NCI-H2196 treated with DMSO at 0.1 percent for 48 hours (cell line): ENCODE data around the gene TMEM131.

Source experiments
- DNase-seq: peaks from one replicate; lab custom pipeline; 2025; ENCODE audit not compliant: unreplicated experiment; lab: John Stamatoyannopoulos, UW

TMEM131 gene

DNA sequence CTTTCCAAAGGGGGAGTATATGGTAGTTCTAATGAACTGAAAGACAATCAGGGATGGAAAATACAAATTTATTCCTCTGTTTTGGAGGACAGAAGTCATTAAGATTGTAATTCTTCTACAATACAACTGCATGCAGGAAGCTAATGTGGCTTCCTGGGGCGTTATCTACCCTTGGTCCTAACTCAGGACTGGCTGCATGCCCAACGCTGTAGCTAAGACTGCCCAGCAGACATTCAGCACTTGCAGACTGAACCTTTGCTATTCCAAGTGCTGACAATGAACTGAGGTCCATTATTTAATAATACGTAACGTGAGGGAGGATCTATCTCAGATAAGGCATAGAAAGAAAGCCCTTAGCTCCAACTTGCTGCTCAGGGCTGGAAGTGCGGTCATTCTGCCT lies 229.2 kb downstream of the TMEM131 start:
- no peak for DNase-seq

GRCh38 chr2:97765933-97766332 lies 229.8 kb downstream of the TMEM131 start:
- no peak for DNase-seq

- no peak for DNase-seq
Observed at GRCh38 chr2:97764559-97765263, 231.0 kb downstream of the TMEM131 start.

DNA sequence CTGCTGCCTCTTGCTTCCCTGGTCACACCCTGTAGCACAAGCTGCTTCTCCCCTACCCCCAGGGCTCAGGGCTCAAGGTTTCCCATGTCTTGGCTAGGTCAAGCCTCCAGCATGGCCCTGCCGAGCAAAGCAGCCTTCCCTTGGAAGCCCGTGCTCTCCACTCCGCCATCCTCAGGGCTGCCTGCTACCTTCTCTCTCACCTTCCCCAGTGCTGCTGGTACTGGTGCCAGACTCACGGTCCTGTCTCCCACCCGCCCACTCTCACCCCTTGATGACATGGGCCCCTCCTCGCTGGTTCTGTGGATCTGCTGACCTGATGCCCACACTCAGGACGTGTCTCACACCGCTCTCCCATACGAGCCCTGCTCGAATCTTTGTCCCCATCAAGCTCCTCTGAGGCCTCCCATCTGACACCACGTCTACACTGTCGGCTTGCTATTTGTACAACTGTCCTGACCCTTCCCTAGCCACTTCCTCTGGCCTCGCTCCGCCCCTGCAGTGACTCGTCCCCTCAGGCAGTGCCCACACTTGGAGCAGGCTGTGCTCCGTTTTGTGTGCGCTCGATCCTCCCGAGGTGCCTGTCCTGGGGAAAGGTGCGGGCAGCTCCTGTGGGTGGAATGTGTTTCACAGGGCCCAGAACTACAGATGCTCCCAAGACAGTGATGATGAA lies 232.4 kb downstream of the TMEM131 start:
- DNase-seq: no peak

DNA sequence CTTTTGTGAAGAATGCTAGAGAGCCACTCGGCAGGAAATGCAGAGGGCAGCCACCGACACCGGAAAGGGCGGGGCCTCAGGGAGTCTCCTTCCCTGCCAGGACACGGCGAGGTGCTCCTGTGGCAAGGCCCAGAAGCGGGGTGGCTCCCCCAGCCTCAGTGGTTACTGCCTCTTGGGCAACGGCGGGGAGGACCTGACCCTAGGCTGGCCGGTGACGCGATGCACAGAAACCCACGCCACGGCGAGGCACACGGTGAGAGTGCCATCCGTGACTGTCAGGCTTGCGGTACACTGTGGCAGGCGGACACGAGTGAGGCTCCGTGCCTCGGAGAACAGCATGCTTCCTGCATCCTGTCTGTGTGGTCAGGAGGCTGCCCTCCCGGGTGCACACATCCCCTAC lies 234.6 kb downstream of the TMEM131 start:
- DNase-seq: no peak

- no peak for DNase-seq
Observed at GRCh38 chr2:97760480-97761049, 235.2 kb downstream of the TMEM131 start.

DNA sequence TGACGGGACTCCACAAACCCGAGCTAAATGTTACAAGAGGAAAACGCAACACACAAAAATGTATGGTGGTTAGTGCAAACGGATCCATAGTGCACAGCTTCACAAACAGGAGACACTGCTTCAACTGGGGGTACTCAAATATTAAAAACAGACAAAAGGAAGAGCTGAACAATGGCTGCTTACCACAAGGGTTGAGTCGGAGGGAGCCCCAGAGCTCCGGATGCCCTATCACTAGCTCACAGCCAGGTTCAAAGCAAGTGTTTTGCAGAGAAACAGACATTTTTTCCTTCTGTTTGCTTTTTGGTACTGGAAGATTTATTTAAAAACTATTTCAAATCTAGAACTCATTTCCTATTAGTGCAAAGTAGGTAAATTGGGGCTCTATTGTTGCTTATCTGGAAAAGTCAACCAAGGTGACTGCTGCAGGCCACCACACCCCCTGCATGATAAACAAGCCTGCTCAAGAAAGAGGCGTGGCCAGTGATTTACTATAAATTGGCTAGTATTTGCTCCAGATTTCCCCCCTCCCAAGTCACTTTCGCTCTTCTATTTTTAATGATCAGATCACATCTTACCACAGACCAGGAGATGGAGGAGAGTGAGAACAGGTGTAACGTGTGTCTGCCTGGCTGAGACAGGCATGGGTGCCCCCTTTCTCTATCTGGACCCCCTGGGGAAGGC lies 235.9 kb downstream of the TMEM131 start:
- no peak for DNase-seq

DNA sequence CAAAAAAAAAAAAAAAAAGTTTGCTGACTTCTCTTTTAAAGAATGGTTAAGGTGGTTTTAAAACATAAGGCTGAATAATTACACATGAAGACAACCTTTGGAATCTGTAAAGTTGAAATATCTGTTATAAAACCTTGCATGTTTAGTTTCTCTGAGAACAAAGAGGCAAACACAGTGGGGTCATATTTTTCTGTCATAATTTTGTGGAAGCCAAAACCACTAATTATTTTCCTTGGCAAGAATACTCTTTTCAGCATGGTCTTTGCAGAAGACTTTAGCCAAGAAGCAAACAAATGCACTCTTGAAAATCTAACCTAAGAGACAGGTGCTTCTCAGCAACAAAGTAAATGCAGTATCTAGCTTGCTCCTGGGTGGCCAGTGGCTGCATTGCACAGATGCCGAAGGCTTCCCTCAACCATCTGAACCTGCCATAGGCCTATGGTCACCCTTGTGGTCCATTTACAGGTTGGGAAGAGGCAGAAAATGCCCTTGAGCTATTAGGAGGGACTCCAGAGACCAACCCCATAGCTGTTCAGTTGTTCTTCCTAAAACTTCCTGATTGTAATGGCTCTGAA lies 237.5 kb downstream of the TMEM131 start:
- DNase-seq: no peak

- no peak for DNase-seq
Observed at GRCh38 chr2:97757062-97757461, 238.7 kb downstream of the TMEM131 start.

DNA sequence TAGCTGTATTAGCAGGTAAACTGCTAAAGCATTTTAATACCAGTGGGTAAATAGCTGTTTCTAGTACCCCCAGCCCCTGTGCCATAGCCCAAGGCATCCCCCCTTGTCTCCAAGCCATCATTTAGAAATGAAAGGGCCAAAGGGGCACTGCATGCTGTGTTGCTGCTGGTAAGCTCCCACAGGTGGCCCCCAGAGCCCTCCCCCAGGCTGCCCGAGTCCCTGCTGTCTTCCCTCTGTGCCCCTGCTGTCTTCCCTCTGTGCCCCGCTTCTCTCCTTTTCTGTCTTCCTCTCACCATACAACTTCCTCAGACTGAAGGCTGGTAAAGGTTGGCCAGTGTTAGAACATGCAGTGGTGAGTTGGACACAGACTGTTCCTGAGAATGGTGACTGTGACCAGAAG lies 240.3 kb downstream of the TMEM131 start:
- DNase-seq: no peak

DNA sequence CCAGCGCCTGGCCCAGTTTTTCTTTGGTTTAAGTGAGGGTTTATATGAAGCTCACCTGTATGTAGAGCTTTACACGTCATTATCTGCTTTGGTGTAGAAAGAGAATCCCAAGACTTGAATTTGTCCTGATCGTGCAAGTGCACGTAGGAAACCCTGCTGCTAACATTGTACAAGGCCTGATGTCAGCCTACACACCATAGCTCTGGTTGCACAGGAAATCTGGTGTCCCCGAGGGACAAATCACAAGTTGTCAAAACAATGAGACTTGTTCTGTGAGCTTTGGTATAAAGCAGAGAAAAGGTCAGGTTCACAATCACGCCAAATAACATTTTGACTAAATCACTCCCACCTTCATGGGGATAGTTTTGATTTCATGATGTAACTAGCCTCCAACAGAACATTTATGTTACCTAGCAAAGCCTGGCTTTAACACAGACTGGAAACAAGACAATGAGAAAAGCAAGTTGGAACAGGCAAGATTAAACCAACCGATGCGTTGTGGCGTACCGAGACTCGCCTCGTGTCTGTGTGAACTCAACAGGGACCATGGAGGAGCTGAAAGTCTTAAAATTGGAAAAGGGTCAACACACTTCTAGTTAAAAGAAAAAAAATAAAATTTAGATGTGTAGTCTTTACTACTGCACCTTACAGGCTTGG lies 240.9 kb downstream of the TMEM131 start:
- no peak for DNase-seq

DNA sequence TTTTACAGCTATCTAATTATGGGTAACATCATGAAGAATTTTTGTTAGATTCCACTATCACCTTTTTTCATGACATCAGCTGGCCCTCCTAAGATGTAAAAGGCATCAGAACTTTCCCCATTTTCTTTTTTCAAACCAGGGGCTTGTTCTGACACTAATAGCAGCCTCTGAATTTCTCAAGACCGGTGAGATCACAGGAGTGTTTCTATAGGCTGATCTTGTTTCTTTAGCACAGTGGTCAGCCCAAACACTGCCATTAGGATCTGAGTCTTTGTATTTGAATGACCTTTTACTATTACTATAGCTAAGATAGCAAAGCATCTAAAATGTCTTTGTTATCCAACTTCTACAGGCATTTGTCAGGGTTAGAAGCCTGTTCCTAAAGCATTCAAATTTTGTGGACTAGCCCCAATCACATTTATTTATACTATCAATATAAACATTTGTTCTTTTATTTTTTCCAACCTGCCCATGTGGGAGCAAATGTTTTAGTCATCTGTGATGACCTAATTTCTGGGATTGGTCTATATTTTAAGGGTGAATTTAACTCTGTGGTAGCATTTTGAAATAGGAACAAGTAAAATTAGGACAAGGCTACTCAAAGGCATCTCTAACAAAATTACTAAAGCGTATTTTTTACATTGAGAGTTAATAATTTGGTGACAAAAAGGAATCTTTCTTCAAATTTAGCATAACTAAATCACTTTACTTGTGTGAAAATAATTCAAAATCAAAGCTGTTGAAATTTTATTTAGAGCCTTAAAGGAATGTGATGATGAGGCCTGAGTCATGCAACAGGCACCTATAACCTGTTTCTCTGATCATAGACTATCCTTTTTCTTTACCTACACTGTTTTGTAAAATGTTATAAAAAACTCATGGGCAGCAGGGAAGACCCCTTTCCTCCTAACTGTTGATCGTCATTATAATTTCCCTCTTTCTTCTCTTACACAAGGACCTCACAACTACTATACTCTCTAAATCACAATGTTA lies 243.1 kb downstream of the TMEM131 start:
- DNase-seq: no peak

GRCh38 chr2:97751752-97752151 lies 244.0 kb downstream of the TMEM131 start:
- DNase-seq: peak; percentile 41

GRCh38 chr2:97750017-97750416 lies 245.7 kb downstream of the TMEM131 start:
- no peak for DNase-seq

- no peak for DNase-seq
Observed at GRCh38 chr2:97749581-97749980, 246.2 kb downstream of the TMEM131 start.

DNA sequence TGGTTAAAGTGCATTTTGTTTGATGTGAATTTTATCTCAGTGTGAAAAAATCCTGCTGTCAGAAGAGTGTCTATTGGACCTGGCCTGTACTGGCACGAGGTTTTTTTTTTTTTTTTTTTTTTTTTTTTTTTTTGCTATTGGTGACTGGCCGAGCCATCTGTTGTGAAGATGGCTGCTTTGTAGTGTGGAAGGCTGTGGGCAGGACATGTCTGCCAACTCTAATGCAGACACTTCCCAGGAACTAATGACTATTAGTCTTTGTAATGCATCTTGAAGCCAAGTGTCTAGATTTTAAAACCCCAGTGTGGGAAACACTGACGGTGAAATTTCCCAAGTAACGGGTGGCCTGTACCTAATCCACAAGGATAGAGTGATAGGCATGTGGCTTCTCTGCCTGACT lies 248.0 kb downstream of the TMEM131 start:
- no peak for DNase-seq

DNA sequence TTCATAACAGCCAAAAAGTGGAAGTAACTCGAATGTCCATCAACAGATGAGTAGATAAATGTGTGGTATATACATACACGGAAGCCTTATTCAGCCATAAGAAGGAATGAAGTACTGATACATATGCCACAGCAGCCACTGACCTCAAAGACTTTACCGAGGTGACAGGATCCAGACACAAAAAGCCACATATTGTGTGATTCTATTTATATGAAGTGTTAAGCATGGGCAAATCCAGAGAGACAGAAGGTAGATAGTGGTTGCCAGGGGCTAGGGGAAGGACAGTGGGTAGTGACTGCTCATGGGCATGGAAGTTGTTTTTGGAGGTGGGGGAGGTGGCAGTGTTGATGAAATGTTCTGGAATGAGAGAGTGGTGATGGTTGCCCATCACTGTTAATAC lies 248.5 kb downstream of the TMEM131 start:
- DNase-seq: no peak

GRCh38 chr2:97745474-97746174 lies 250.1 kb downstream of the TMEM131 start:
- DNase-seq: no peak

- DNase-seq: no peak
Observed at GRCh38 chr2:97743913-97744312, 251.8 kb downstream of the TMEM131 start.
